A549 (cell line): ENCODE measurements around the gene PID1. TPM values are rescaled to one million over a fixed set of nuclear protein-coding genes. Genes with fewer than 3 reads are reported as not detected.
A peak's percentile ranks its signal among the peaks of the same experiment; 100 is the strongest.

Source experiments
- ATAC-seq, 2 experiments: fragments of 200-7000 bp in 1 of 2; fragments of >200 bp in 1 of 2; cut with Nextera tagmentation in 1 of 2; cut with Tn5 transposase in 1 of 2; 3 replicates each; pipeline versions ENCODE4 v1.8.0 to v1.9.1; 2018 to 2020; ENCODE audit warnings: mild to moderate bottlenecking in 1 of 2, moderate library complexity in 1 of 2
- CTCF ChIA-PET: fragments of 300-600 bp; sonication (Branson Sonifier 250); formaldehyde crosslinking; extraction: SDS; loops from one replicate; lab custom pipeline; 2021; ENCODE audit warnings: antibody characterized with exemption, inconsistent platforms; lab: Yijun Ruan, JAX
- POLR2A ChIA-PET: fragments of 350-600 bp; formaldehyde crosslinking; extraction: SDS; loops from one replicate; lab custom pipeline; 2021; ENCODE audit warnings: antibody characterized with exemption, inconsistent platforms; lab: Yijun Ruan, JAX
- DNase-seq, 2 experiments: peaks; one replicate each; pipeline versions ENCODE4 v3.0.0 to v3.0.0-alpha.2; 2011 to 2016; ENCODE audit warnings: low read depth in 1 of 2, low spot score in 1 of 2
- FAIRE-seq: peaks from 2 replicates; lab custom pipeline; 2011; peaks lifted over from hg19 to GRCh38; lab: Jason Lieb, UNC
- H3K27ac ChIP-seq, 2 experiments: fragments of >200 bp; sonication (Bioruptor Twin); formaldehyde crosslinking; 3 replicates each; pipeline ENCODE4 v1.5.1; 2016 to 2017
- H3K4me1 ChIP-seq: fragments of >200 bp; sonication (Bioruptor Twin); formaldehyde crosslinking; 3 replicates; pipeline ENCODE4 v1.6.1; 2016
- H3K4me2 ChIP-seq: fragments of >200 bp; sonication (Bioruptor Twin); formaldehyde crosslinking; 3 replicates; pipeline ENCODE4 v1.6.1; 2016
- H3K4me3 ChIP-seq: fragments of >200 bp; sonication (Bioruptor Twin); formaldehyde crosslinking; 3 replicates; pipeline ENCODE4 v1.5.1; 2016
- H3K9me3 ChIP-seq: fragments of >200 bp; sonication (Bioruptor Twin); formaldehyde crosslinking; 3 replicates; pipeline ENCODE4 v1.6.1; 2016
- BHLHE40 ChIP-seq: IDR thresholded peaks from 2 replicates; pipeline ENCODE4 v1.6.1; 2012; ENCODE audit warnings: low read depth, low read length, inconsistent platforms
- CBX2 ChIP-seq: fragments of 200-600 bp; sonication (generic); IDR thresholded peaks from 2 replicates; pipeline ENCODE4 v1.6.1; 2016; ENCODE audit warnings: low read depth, mild to moderate bottlenecking, borderline replicate concordance
- CHD4 ChIP-seq: fragments of 200-600 bp; sonication (generic); IDR thresholded peaks from 2 replicates; pipeline ENCODE4 v1.6.1; 2016; ENCODE audit warnings: antibody characterized with exemption, mild to moderate bottlenecking, borderline replicate concordance
- EHMT2 ChIP-seq: fragments of 200-600 bp; sonication (generic); IDR thresholded peaks from 2 replicates; pipeline ENCODE4 v1.6.1; 2016; ENCODE audit warnings: antibody characterized with exemption, low read depth, mild to moderate bottlenecking, moderate library complexity
- EP300 ChIP-seq, 2 experiments: fragments of >200 bp; sonication (Bioruptor Twin); formaldehyde crosslinking; IDR thresholded peaks; 2 replicates in 1 of 2; 3 replicates in 1 of 2; pipeline ENCODE4 v1.6.1; 2016 to 2017
- GATA3 ChIP-seq: IDR thresholded peaks from 2 replicates; pipeline ENCODE4 v1.6.1; 2012; ENCODE audit warnings: borderline replicate concordance
- HDAC2 ChIP-seq: fragments of 200-600 bp; sonication (generic); IDR thresholded peaks from 2 replicates; pipeline ENCODE4 v1.6.1; 2016
- HEYL ChIP-seq: fragments of 250-450 bp; sonication (Bioruptor Pico); IDR thresholded peaks from 2 replicates; pipeline ENCODE4 v1.8.0; 2021; ENCODE audit warnings: mild to moderate bottlenecking, moderate library complexity
- HOXA7 ChIP-seq: fragments of 250-450 bp; sonication (Bioruptor Pico); IDR thresholded peaks from 2 replicates; pipeline ENCODE4 v1.5.0; 2020; ENCODE audit warnings: mild to moderate bottlenecking, moderate library complexity
- JUNB ChIP-seq: fragments of >200 bp; sonication (Bioruptor Twin); formaldehyde crosslinking; IDR thresholded peaks from 2 replicates; pipeline ENCODE4 v1.6.1; 2016
- MAZ ChIP-seq: fragments of 150-350 bp; IDR thresholded peaks from 2 replicates; pipeline ENCODE4 v1.6.1; 2014; ENCODE audit warnings: antibody characterized with exemption, low read depth, low read length, borderline replicate concordance
- NFE2L2 ChIP-seq: fragments of 150-350 bp; conservative IDR thresholded peaks from 2 replicates; pipeline ENCODE4 v1.6.1; 2014; ENCODE audit warnings: low read length
- NPAS2 ChIP-seq: fragments of 250-450 bp; sonication (Bioruptor Pico); IDR thresholded peaks from 2 replicates; pipeline ENCODE4 v1.8.0; 2022; ENCODE audit warnings: mild to moderate bottlenecking, moderate library complexity, borderline replicate concordance
- PHF8 ChIP-seq: fragments of 200-600 bp; sonication (generic); IDR thresholded peaks from 2 replicates; pipeline ENCODE4 v1.6.1; 2016; ENCODE audit warnings: low read depth, mild to moderate bottlenecking, antibody characterized with exemption, moderate library complexity, borderline replicate concordance
- RCOR1 ChIP-seq: fragments of 150-350 bp; IDR thresholded peaks from 2 replicates; pipeline ENCODE4 v1.6.1; 2014; ENCODE audit warnings: antibody characterized with exemption, low read length, low read depth
- RFX5 ChIP-seq: fragments of 450-650 bp; IDR thresholded peaks from 2 replicates; pipeline ENCODE4 v1.7.1; 2014; ENCODE audit warnings: antibody characterized with exemption, mild to moderate bottlenecking, moderate library complexity
- SREBF2 ChIP-seq: fragments of 450-650 bp; IDR thresholded peaks from 2 replicates; pipeline ENCODE4 v1.6.1; 2014; ENCODE audit warnings: mild to moderate bottlenecking, moderate library complexity
- TFCP2L1 ChIP-seq: fragments of 250-450 bp; sonication (Bioruptor Pico); IDR thresholded peaks from 2 replicates; pipeline ENCODE4 v1.5.0; 2021; ENCODE audit warnings: mild to moderate bottlenecking
- USF2 ChIP-seq: fragments of 450-650 bp; IDR thresholded peaks from 2 replicates; pipeline ENCODE4 v1.6.1; 2014; ENCODE audit warnings: antibody characterized with exemption
- ZNF302 ChIP-seq: fragments of 250-450 bp; sonication (Bioruptor Pico); IDR thresholded peaks from 2 replicates; pipeline ENCODE4 v1.9.0; 2021; ENCODE audit warnings: inconsistent platforms, mild to moderate bottlenecking, moderate library complexity
- ZSCAN20 ChIP-seq: fragments of 250-450 bp; sonication (Bioruptor Pico); IDR thresholded peaks from 2 replicates; pipeline ENCODE4 v1.8.0; 2022; ENCODE audit warnings: mild to moderate bottlenecking, moderate library complexity
- WGBS: methylation state at CpG from one replicate; pipeline ENCODE4 v1.1.6; 2017; ENCODE audit errors: missing lambda C conversion rate; 5-methylcytosine and 5-hydroxymethylcytosine counted together
- polyA plus RNA-seq, 4 experiments: library from polyadenylated mRNA; depleted of rRNA in 3 of 4; stranded (reverse); fragments of >200 nt; fragmentation: RNase III in 1 of 4; extraction: RNeasy Plus Mini Kit Qiagen cat#74134 plus additional on column Dnase treatment in 1 of 4; gene quantifications; 2 replicates in 3 of 4; 3 replicates in 1 of 4; pipeline ENCODE4 v1.2.3, GENCODE V29; 2011 to 2017

The PID1 gene
- polyA plus RNA-seq, 2 of the 4 experiments (the other 2 are of a cell fraction): 0.75 to 2.7 TPM

DNA sequence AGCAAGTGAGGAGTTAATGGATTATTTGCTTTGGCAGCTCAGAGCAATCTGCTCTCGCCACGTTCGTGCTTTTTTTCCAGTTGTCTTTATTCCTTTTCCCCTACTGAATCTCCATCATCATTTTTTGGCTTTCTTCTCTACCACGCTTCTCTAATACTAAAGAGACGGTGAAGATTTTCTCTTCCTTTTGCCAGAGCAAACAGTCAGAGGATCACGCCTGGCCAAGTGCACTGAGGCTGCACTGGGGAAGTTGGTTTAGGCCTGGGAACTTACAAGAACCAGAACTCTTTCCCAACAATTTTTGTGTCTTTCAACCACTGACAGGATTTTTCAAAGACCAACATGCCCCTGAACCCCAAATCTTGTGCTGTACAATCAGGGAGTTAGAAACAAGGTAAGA is 172.3 kb downstream of the PID1 start:
- H3K4me2 ChIP-seq: no peak overlapping the region
- FAIRE-seq (no peak), DNase-seq (no peak), ATAC-seq (no peak)
- no peak overlapping the region for H3K27ac ChIP-seq
- H3K4me1 ChIP-seq: no peaks in the 10 kb centered on the region
- ChIA-PET POLR2A (no interaction called here), CTCF (interaction anchor here (0.9 kb wide), 1 partner anchor 17 kb away, joined by 4 read pairs; no protein-coding TSS in a partner anchor)
- 19% methylated on average over 6 of the region's 6 CpGs for WGBS
- no peaks in the 10 kb centered on the region for H3K9me3 ChIP-seq
- no peak for TF ChIP-seq RCOR1
- no peak for TF ChIP-seq HOXA7
- no peak for TF ChIP-seq HDAC2
- TF ChIP-seq RFX5: no peak
- TF ChIP-seq TFCP2L1 (CRISPR knock-in tag): no peak
- no peak for TF ChIP-seq JUNB
- no peak for TF ChIP-seq NFE2L2
- TF ChIP-seq ZNF302 (CRISPR knock-in tag): no peak
- no peak for TF ChIP-seq GATA3
- H3K4me3 ChIP-seq: no peak overlapping the region

DNA sequence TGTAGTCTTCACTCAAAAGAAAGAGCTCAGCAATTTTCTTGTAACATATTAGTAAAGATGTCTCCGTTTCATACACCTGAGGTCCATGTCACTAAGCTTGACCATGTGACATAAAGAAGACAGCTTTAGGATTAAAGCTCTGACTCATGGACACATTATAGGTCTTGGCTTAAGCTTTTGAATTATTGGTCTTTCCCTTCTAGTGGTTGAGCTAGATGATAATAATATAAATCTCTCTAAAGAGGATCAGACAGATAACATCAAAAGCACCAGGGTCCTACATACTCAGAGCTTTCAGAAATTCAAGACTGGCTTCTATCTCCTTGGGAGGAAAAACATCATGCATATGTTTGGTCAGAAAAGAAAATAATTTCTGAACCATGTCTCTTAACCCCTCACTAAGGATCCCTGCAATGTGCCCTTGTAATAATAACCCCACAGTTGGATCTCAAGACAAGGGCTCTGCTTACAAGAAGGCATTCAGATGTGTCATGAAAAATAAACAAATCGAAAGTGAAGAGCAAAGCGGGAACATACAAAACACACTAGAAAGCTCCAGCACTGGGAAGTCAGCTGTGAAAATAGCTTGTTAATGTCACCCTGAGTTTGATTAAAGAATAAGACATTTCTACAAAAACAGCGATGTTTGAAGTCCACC is 174.5 kb downstream of the PID1 start:
- no peak overlapping the region for H3K27ac ChIP-seq
- no peak for DNase-seq
- ChIA-PET POLR2A (no interaction called here), CTCF (interaction anchor here (1.2 to 1.3 kb wide), 2 partner anchors 9 to 12 kb away, joined by 3 read pairs; no protein-coding TSS in a partner anchor)
- H3K9me3 ChIP-seq: no peaks in the 10 kb centered on the region
- 2% methylated on average over 4 of the region's 4 CpGs for WGBS
- no peak overlapping the region for H3K4me3 ChIP-seq
- 0 out of 3 replicates have a peak overlapping the region, but pooled peaks have one; percentile 22 for H3K4me2 ChIP-seq
- H3K4me1 ChIP-seq: no peaks in the 10 kb centered on the region
- no peak for ATAC-seq
- no peak for FAIRE-seq
- TF ChIP-seq CHD4 (no peak), HDAC2 (no peak), EP300 (IDR thresholded peaks at IDR 0.05) (no peak), SREBF2 (no peak)

DNA sequence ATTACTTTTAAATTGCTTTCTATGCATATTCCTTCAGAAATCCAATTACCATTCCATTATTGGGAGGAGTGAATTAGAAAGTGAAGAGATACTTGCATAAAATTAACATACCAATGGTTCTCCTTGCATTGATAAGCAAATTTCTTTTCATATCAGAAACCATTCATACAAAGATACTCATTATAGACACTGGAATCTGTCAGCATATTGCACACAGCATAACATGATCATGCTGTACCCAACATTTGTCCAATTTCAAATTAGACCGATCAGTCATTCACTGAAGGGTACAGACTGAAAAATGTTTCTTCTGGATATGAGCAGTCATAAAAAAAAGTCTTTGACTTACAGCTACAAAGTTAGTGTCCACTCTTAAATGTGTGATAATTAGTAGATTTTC is 175.6 kb downstream of the PID1 start:
- 79% methylated on average over 1 of the region's 1 CpG for WGBS
- no peak overlapping the region for H3K27ac ChIP-seq
- DNase-seq (no peak), ATAC-seq (no peak), FAIRE-seq (no peak)
- POLR2A ChIA-PET: no interaction called here
- no peaks in the 10 kb centered on the region for H3K4me1 ChIP-seq
- no peaks in the 10 kb centered on the region for H3K9me3 ChIP-seq
- CTCF ChIA-PET: no interaction called here
- no peak overlapping the region for H3K4me2 ChIP-seq
- no peak overlapping the region for H3K4me3 ChIP-seq
- TF ChIP-seq NFE2L2 (no peak), TFCP2L1 (CRISPR knock-in tag) (no peak), ZNF302 (CRISPR knock-in tag) (no peak), USF2 (no peak), PHF8 (no peak), HOXA7 (no peak), CBX2 (no peak), NPAS2 (CRISPR knock-in tag) (no peak), EP300 (IDR thresholded peaks at IDR 0.05) (no peak), EHMT2 (no peak), SREBF2 (no peak), ZSCAN20 (CRISPR knock-in tag) (no peak), MAZ (no peak), BHLHE40 (no peak)

- H3K4me1 ChIP-seq: no peaks in the 10 kb centered on the region
- DNase-seq (no peak), FAIRE-seq (no peak), ATAC-seq (no peak)
- H3K27ac ChIP-seq: no peak overlapping the region
- no peak overlapping the region for H3K4me2 ChIP-seq
- H3K4me3 ChIP-seq: no peak overlapping the region
- no peak for TF ChIP-seq HEYL (CRISPR knock-in tag)
- TF ChIP-seq RFX5: no peak
- no peaks in the 10 kb centered on the region for H3K9me3 ChIP-seq
- POLR2A ChIA-PET: no interaction called here
- CTCF ChIA-PET: interaction anchor here (0.6 kb wide), 1 partner anchor 102 kb away, joined by 3 read pairs; no protein-coding TSS in a partner anchor
- WGBS: 21% methylated on average over 2 of the region's 2 CpGs
These were observed 180.9 kb downstream of the PID1 start for GRCh38 chr2:229090225-229090624.
